Umbilical cord (tissue), 2 donors: ENCODE results near the gene FSTL4. TPM values are rescaled to one million over a fixed set of nuclear protein-coding genes. Genes with fewer than 3 reads are reported as not detected.

Experiments used
- DNase-seq: peaks from one replicate; pipeline ENCODE4 v3.0.0-alpha.2; 2015; ENCODE audit warnings: low spot score
- total RNA-seq: library from RNA; depleted of rRNA; stranded (reverse); fragments of >200 nt; gene quantifications from one replicate; pipeline ENCODE4 v1.2.3, GENCODE V29; 2014; ENCODE audit warnings: low replicate concordance; ENCODE audit not compliant: insufficient read depth

The FSTL4 gene
- total RNA-seq, 1 donor from 2014 or later = 1.4 TPM

- DNase-seq = no peak
Measured at GRCh38 chr5:133611357-133612248, 738 bp downstream of the FSTL4 start.

DNA sequence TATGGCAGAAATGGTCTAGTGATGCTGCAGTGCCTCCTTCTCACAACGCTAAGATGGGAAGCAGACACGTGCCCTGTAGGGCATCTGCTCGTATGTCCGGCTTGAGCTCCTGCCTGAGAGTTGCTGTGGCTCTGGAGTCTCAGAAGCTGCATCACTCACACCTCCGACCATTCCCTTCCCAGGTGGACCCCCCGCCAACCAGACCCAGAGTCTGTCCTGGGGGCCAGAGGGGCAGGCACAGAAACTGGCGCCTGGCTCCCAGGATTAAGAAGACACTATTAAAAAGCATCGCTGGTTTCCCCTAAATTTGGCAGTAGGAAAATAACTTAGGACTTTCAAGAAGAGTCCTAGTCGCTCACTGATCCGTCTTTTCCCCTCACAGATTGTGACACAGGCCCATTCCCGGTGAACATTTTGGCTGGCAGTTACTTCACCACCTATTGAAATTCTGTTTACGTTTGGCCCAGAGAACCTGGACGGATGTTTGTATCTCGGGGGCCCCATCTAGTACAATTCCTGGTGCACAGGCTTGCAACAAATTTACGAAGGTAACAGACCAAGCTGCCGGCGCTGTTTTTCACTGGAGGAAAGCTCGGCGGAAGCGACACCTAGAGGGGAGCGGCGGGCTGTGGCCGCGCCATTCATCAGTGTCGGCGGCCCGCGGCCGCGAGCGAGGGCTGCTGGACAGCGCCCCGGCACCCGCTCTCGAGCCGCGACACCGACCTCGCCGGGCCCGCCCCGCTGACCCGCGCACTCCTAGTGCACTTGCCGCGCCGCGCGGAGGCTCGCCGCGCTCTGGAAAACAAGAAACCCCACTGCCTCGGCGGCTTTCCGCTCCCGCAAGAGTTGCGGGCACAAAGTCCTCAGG lies 1.6 kb downstream of the FSTL4 start:
- peak; percentile 55 for DNase-seq

DNA sequence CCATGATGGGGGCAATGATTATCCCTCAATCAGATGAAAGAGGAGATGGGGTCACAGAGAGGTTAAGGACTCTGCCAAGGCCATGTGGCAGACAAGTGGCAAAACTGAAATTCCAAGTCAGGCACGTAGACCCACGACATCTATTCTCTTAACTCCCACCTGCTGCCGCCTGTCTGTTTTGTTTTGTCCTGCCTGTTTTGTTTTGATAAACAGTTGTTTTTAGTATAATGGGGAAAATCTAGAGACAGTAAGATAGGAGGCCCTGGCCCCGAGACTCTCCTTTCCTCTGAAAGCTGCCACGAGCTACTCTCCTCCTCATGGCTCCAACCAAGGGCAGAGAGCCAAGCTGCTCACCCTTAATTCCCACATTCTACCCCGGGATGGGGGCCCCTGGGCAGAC lies 4.9 kb downstream of the FSTL4 start:
- DNase-seq = no peak

- DNase-seq = no peak
Measured at GRCh38 chr5:133606835-133607234, 5.5 kb downstream of the FSTL4 start.

GRCh38 chr5:133605323-133605722 lies 7.0 kb downstream of the FSTL4 start:
- DNase-seq = no peak

- DNase-seq = no peak
Measured at GRCh38 chr5:133603711-133604110, 8.6 kb downstream of the FSTL4 start.

DNA sequence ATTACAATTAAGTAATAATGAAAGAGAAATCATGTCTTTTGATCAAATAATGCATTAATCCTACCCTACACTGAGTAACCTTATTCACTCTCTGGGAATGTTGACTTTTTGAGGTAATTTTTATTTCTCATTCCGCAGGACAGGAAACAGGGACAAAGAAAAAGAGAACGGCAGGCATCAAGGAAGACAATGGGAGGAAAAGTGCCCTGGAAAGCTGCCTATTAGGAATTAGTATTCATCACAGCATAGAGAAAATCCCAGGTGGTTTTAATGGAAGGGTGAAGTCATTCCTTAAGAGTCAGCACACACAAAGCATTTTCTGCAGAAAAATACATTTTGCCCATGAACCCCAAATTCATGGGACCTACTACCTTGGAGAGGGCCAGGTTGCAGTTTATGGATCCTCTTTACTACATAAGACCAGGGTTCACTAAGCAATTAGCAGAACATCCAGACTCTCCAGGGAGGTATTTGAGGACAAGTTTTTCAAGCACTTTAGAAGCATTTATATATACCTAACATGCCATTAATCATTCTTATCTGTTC lies 9.4 kb downstream of the FSTL4 start:
- no peak for DNase-seq

GRCh38 chr5:133599600-133599999 lies 12.7 kb downstream of the FSTL4 start:
- no peak for DNase-seq

DNA sequence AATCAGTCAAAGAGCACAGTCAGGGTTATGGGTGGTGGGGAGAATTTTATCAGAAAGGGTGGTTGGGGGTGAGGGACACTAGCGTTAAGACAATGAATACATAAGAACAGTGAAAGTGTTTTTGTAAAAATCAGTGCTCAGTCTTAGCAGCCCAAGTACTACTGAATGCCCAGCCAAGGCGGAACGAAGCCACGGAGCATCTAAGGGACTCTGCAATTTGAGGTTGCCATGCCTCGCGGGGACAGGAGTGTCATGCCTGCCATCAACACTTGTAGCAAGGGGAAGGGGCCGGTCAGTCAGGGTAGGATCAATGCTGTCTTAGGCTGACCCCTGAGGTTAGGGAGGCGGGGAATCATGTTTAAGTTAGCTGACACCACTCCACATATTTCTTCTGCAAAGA lies 13.3 kb downstream of the FSTL4 start:
- DNase-seq = no peak

- DNase-seq = no peak
Measured at GRCh38 chr5:133596049-133596448, 16.3 kb downstream of the FSTL4 start.

GRCh38 chr5:133595465-133595864 lies 16.9 kb downstream of the FSTL4 start:
- no peak for DNase-seq

DNA sequence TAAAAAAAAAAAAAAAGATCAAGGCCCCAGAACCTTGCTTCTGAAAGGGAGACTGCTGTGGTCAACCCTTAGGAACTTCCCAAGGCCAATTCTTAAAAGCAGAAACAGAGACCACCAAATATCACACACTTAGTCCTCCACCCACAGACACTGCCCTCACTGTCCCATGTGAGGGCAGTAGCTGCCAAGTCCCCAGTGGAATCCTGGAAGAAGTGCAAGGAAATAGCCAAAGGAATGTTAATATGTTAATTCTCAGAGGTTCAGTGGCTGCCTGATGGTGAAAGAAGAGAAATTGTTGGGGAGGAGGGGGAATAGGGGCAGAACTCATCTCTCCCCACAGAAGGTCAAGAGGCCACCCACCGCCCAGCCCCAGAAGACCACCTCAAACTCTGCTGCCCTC lies 23.1 kb downstream of the FSTL4 start:
- no peak for DNase-seq

- DNase-seq = no peak
Measured at GRCh38 chr5:133582971-133583370, 29.4 kb downstream of the FSTL4 start.

- DNase-seq = no peak
Measured at GRCh38 chr5:133581918-133582317, 30.4 kb downstream of the FSTL4 start.

- DNase-seq = no peak
Measured at GRCh38 chr5:133581348-133581747, 31.0 kb downstream of the FSTL4 start.

- no peak for DNase-seq
Measured at GRCh38 chr5:133580618-133581017, 31.7 kb downstream of the FSTL4 start.

DNA sequence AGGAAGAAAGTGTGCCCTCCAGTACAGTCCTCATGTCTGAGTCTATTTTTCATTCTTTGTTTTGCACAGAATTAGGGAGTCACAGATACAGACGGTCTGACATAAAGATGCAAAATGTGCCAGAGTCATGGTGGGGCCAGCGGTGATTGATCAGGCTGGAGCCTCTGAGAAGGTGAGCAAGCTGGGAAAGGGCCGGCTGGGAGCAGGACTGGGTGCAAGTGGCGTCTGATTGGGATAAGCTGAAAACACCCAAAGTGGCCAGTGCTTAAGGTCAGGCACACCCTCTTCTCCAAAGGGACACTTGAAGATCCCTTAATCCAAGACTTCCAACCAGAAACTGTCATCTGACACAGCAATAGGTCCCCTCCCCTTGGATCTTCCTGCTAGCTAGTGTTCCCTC lies 32.6 kb downstream of the FSTL4 start:
- no peak for DNase-seq

GRCh38 chr5:133569347-133569746 lies 43.0 kb downstream of the FSTL4 start:
- peak; percentile 9 for DNase-seq

DNA sequence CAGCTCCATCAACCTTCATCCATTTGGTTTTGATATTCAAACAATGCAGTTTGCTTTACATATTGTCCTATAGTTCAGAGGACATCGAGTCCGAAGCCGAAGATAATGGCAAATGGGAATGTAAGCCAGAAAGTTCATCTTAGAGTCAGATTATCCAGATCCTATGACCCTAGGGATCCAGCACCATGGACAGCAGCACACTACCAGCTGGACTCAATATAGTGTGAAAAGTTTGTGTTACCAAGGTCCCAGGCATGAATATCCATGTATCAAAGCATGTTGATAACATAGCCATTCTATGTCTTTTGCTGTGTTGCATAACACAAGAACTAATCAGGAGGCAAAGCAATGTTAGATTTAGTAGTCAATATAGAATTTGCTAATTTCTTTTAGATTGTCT lies 46.3 kb downstream of the FSTL4 start:
- DNase-seq = peak; percentile 54

- DNase-seq = no peak
Measured at GRCh38 chr5:133564921-133565565, 47.3 kb downstream of the FSTL4 start.

- DNase-seq = no peak
Measured at GRCh38 chr5:133562554-133562953, 49.8 kb downstream of the FSTL4 start.

GRCh38 chr5:133559960-133560359 lies 52.4 kb downstream of the FSTL4 start:
- no peak for DNase-seq
